GM18858 (cell line): ENCODE results near the gene EPHA5.

Experiments
- ATAC-seq: cut with Tn5 transposase; IDR thresholded peaks from one replicate; pipeline ENCODE4 v1.9.1; 2021; ENCODE audit not compliant: unreplicated experiment

The EPHA5 gene

DNA sequence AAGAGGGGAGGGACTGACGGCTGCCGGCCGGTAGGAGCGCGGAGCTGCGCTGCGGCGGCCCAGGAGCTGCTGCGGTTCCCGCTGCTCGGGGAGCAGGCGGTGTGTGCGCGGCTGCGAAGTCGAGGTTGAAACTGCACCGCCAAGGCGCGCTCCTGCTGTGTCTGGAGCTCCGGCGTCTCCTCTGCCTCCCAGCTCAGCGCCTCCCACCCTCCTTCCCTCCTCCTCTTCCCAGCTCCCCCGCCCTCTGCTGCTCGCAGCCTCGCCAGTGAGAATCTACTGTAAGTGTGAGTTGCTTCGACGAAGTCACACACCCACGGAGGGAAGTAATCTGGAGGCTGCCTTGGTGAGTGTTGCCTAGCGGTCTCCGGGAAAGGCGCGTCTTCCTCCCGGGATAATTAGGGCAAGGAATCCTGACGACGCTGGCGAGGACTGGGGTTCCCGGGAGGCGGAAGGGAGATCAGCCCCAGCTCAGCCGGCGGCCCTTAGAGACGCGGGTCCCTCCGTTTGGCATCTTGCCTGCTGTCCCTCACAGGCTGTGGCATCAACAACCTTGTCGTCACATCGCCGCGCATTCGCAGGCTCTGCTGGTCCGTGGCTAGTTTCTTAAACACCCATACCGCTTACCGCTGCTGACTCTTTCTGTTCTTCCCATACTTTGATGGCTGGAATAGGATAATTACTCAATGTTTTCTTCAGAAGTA is at the start of gene EPHA5:
Gene EPHA5 (minus strand): TSS at position 159 of the 701 bp plus-strand sequence. CDS start 747 bp downstream, outside the sequence.
- ATAC-seq, result no peak

DNA sequence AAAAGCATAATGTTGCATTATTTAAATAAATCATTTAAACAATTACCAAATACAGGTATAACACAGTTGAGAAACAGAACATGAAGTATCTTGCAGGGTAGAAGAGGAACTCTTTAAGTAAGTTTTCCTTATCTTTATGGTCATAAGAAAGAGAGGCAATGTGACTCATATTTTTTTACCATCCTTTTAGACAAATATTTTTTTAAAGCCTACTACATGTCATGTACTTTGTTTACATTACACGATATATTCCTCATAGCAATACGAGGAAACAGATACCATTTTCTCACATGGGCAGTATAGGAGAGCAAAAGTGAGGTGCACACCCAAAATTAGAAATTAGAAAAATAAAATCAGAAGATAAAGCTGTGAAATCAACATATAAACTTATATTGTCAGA is 49.3 kb upstream of the EPHA5 start:
- no peak for ATAC-seq

DNA sequence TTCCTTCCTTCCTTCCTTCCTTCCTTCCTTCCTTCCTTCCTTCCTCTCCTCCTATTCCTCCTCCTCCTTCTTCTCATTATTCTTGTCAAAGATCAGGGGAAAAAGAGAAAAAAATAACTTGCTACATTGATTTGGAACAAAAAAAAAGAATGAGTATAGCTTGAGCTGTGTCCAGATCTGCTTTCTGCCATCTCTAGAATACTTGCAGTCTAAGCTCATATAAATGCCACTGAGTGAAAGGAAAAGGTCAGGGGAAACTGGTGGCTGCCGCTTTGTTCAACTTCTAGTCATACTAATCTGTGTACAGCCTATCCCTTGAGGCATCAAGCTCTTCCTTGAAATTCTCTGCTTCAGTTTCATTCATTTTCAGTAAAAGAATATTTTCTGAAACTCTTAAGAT is 28.3 kb upstream of the EPHA5 start:
- ATAC-seq, result no peak

DNA sequence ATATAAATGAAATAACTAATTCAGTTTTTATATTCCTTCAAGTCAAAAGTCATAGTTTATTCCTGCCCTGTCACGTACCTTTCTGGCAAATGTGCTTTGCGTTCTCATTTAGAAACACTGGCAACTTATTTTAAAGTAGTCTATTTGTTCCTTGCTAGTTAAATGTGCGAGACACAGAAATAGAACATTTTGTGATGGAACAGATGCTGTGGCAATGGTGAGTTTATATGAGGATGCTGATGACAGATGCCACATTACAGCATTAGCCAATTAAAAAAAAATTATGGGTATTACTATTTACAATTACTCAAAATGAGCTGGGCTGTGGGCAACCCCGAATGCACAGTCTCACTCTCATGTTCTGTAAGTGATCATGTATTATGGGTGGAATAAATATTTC is 26.1 kb upstream of the EPHA5 start:
- no peak for ATAC-seq

DNA sequence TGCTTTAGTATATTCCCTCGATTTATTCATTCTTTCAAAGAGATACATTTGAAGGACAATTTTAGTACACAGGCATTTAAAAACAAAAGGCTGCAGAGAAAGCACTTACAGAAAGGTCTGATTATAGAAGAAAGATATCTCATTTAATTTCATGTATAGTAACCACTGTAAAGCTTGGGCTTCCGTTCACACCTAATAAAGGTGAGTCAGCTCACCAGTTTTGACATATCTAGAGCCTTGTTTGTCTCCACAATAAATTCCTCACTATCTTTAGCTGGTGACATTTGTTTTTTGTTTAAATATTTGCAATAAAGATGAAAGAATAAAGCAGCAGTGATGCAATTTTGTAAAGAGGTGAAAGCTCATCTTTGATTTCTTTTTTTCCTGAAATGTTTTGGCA is 1.1 kb upstream of the EPHA5 start:
- no peak for ATAC-seq

DNA sequence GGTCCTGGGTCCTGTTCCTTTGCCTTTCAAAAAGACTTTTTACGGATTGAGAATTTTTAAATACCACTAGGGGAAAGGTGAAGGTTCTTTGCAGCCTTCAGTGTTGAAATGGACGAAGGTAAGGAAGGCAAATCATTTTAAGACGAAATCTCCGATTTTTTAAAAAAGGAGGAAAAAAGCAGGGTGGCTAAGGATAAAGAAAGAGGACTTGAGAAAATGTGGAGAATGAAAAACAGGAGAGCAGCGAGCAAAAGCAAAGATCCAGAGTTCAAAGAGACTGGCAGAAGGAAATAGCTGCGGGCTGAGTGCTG is 314 bp downstream of the EPHA5 start:
- ATAC-seq, result no peak

DNA sequence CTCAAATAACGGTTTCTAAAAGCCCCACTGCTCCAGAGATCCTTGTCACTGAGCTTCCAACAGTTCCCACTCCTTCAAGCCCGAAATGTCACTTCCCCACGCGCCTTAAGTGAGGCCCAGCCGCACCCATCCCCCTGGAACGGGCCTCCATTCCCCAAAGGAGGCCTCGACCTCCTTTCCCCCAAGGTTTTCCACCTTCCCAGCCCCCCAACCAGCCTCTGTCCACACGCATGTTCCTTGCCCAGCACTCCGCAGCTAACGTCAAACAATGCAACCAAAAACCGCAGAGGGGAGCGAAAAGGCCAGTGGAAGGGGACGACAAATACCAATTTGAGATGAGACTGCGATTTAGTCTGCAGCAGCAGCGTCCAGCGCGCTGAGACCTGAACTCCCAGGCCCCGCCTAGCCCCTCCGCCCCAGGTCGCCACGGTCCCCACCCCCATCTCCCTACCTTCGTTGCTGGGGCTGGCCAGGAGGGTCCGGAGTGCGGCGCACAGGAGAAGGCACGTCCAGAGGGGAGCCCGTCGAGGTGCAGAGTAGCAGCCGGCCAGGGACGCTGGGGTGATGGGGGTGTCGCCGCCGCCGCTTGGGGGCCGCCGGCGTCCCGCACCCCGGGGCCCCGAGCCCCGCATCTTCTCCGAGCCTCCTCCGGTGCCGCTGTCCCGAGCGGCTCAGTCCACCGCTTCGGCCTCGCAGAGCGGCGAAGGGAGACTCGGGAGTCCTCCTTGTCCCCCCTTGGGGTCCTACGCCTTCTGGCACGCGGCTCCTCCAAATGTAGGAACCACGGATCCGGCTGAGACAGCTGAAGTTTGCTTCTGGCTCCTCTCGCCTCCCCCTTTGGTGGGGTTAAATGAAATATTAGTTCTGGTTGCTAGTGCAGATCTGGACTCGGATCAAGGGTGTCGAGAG is 924 bp downstream of the EPHA5 start:
- no peak for ATAC-seq

DNA sequence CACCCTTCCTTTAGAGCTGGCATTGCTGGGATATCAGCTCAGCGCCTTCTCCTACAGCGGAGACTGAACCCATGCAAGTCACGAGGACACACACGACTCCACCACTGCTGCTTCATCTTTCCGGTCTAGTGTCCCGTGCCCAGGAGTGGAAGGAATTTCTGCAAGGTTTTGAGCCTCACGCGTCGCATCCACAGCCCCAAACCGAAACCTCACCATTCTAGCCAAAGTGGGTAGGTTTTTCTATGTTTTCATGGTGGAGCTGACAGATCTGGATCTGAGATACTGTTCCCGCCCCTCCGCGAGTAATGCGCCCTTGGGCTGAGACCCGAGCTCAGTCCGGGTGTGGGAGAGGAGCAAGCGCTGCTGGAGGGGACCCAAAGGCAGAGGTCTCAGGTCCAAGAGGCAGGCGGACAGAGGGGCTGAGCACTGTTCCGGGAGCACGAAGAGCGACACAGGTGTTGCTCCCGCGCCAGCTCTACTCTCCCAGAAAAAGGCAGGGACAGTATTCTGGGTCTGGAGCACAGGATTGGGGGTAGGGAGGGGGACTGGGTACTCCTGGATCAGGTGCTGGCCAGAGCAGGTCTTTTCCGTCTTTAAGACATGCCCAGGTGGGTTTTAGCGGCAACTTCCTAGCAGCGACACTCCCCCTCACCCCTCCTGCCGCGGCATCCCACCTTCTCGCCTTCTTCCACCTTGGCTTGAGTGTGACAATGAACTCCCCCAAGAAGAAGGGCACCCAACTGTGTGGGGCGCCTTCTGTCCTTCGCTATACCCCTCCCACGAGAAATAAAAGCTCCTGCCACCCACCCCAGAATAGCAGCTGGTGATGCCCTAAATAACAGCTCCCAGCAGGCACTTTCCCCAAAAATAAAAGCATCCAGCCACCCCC is 1.8 kb downstream of the EPHA5 start:
- no peak for ATAC-seq

DNA sequence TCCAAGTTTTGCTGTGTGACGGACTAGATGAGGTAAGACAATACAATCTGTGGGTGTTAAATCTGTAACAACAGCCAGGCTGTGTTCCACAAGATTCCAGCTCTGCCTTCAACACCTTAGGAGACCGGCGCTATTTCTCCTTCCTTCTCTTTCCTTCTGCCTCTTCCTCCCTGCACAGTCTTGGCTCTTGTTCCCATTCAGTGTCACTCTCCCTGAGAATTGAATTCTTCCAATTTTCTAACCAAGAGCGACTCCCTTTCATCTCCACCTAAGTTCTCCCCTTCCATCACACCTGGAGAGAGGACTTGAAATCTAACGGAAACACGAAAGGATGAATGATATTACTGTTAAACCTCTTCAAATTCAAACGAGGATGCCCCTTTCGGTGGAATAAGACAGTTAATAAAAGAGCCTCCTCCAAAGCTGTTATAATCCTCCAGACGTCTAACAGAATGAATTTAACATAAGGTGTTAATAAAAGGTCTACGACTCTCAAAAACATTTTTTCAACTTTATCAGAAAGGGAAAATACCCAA is 2.7 kb downstream of the EPHA5 start:
- ATAC-seq, result no peak

DNA sequence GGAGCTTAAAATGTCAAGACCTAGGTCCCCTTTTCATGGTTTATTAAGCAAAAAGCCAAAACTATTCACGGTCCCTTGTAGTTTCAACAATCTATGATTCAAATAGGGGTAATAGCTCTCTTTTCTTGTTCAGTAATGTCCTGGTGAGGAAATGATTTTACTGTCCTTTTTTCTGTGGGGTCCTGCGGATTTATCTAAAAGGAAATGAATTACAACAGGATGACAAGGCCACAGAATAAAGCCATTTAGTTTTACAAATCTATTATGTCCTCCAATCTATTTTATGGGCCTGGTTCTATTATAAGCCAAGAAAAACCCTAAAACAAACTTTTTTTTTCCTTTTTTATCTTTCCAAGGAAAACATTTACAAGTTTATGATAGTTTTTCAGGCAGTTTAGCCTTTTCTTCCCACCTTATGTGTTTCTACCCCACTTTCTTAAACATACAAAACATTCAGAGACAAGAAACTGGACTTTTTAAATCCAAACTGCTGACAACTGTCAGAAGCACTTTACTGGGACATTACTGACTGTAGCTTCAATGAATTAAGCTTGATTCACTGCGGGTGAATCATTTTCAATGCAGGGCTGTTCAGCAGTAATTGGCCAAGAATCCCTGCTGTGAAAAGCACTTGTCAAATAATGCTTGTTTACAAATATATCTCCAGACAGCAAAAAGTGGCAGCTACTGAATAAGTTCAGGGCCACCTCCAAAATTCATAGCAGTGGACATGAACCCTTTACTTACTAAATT is 4.3 kb downstream of the EPHA5 start:
- ATAC-seq, result no peak

DNA sequence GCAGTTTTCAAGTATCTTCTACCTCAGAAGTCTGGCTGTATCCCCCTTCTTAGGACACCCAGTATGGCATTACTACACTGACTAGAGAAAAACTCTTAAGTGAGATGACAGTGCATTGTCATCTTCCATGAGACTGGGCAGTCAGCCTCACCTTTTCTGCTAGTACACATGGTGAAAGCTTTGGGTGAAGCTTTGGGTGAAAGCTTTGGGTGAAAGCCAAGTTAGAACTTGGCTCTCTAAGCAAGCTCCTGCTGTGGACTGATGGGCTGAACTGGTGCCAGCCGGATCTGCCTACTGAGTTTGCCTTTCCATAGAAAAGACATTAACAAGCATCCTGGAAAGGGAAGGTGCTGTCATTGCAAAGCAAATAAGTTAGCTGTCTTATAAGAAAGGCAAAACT is 8.8 kb downstream of the EPHA5 start:
- ATAC-seq, result no peak

DNA sequence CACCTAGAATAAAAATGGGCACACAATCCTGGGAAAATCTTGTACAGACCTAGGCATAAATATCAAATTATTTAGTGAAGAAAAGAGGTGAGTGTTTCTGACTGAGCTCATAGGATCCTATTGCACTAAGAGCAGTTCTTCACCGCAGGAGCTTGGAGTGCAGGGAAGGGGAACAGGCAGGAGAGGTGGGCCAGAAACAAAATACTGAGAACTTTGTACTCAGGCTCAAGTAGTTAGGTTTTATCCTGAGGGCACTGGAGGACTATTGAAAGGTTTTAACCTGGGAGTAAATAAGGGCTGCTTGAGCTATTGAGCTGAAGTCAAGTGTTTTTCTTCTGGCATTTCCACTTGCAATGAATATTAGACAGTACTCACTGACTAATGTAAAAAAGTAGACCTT is 12.2 kb downstream of the EPHA5 start:
- no peak for ATAC-seq

DNA sequence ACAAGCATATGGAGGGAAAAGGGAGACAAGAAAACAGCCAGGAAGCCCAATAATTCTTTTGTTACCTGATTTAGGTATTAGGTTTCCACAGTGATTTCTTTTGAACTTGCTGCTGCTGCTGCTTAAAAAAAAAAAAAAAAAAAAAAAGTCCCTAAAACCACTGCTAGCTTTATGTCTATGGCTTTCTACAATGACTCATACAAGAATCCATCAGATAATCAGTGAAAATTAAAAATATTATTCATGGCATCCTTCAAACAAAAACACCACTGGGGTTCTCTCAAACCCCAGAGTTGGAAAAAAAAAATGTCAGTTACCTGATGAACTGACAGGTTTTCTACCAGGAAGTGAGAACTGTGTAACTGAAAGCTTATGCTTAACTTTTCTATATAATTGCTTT is 14.3 kb downstream of the EPHA5 start:
- no peak for ATAC-seq

DNA sequence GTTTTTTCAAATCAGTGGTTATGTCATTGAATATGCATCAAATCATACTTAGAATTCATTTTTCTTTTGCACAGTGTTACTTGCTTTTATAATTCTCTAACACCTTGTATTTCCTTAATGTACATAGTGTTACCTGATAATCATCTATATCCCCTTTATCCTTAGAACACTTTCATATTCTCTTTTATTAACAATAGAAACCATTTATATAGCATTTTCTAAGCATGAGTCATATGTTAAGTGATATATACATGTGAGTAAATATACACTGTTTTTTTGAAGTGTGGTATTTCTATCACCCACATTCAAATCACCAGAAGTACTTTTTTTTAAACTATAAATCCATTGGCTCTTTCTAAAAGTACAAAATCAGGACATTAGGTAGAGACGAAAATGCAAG is 15.3 kb downstream of the EPHA5 start:
- ATAC-seq, result no peak

DNA sequence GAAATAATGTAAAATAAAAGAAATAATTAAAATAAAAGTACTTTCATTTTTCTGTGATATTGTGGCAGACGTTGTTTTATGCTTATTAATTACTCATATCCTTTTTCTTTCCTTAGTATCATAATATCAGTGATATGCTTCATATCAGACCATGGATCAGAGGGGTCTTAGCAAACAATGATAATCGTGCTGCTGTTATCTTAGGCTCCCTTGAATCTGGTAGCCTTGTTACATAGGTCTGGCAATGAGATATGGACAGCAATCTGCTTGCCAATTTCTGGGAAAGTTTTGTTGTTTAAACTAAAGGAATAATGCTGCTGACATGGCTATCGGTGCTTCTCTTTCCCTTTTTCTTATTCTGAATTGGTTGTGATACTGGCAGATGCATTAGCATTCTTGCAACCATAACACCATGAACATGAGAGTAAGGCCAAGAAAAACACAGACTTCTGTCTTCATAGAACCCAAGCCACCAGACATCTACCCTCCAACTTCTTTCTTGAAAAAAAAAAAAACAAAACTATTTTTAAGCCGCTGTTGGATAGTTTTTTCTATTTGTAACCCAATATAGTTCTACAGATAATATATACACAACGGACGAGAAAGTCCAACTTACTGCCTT is 16.4 kb downstream of the EPHA5 start:
- no peak for ATAC-seq

DNA sequence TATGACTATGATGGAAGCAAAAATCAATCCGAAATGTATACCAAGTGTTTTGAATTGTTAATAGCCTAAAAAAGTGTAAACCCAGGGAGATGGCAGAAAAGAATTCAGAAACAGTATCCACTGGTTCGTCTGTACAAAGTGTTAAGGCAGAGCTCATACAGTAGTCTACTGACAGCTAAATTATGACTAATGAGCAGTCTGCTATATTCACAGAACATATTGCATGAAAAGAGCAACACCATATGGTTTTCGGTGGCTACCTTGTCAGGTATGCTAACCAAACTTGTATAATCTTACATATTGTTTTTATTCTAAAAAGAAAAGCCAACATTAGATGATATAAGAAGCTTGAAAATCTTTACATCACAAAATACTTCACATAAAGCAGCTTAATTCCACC is 18.5 kb downstream of the EPHA5 start:
- no peak for ATAC-seq

DNA sequence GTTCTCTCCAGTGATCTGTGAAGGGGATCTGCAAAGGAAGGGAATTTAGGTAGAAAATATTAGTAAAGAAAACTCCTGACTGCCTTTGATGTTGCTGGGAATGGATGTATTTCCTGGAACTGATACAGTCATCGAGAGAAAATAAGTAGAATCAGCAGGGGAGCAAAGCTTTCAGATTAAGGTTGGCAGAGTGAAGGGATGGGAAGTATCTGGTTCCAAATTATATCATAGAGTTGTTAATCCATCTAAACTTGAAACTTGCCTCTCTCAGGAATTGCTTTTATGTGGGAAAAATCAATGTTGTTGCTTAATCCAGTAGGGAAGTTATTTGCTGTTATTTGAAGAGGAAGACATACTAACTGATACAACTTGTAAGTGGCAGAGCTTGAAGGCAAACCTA is 19.3 kb downstream of the EPHA5 start:
- ATAC-seq, result no peak

DNA sequence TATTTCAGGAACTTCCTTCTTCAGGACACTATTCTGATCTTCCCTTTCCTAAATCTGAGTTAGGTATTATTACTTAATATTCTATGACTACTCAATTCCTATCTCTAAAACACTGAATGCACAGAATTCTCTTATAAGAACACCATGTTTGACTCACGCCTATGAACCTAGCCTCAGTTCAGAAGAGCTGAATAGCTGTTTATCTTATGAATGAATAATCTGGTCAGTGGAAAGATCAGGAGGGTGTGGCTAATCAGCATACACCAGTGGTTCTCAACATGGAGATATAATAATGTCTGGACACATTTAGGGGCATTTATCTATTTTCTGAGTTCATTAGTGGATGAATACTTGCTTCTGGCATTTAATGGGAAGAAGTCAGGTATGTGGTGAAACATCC is 24.2 kb downstream of the EPHA5 start:
- no peak for ATAC-seq

DNA sequence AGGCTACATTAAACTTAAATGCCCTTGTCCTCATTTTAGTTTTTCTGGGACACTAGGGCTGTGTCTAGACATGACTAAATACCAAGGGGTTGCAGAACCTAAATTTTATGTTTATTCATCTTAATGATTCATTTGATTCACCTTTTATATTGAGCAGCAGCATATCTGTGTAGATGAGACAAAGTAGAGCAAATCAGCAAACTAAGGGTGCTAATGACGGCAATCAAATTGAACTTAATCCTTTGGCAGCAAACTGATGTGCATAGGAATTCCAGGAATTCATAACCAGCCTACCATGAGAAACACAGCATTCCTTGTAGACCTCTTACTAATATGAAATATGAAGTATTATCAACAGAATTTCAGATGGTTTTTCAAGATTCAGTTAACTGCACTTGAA is 25.1 kb downstream of the EPHA5 start:
- ATAC-seq, result no peak
